Duodenal mucosa (tissue), 2 donors: ENCODE results near the gene IQGAP3.
"Not testable (repeated sequence)": the region's sequence is repeated elsewhere in the genome, so short reads cannot be mapped to it uniquely, and the experiment has no call there.

Experiments
- H3K27ac ChIP-seq: one replicate; pipeline ENCODE4 v1.7.0; 2013; ENCODE audit warnings: low read depth, low read length
- H3K27me3 ChIP-seq, 2 donors: one replicate each; pipeline ENCODE4 v1.7.0; 2013; ENCODE audit warnings: low read length in 2 of 2, control low read depth in 1 of 2; ENCODE audit not compliant: insufficient read depth in 2 of 2, control insufficient read depth in 1 of 2
- H3K36me3 ChIP-seq, 2 donors: one replicate each; pipeline ENCODE4 v1.7.0; 2013; ENCODE audit warnings: low read length in 2 of 2, control low read depth in 1 of 2; ENCODE audit not compliant: insufficient read depth in 2 of 2, control insufficient read depth in 1 of 2
- H3K4me1 ChIP-seq, 2 donors: one replicate each; pipeline ENCODE4 v1.7.0; 2013; ENCODE audit warnings: low read length in 2 of 2, control low read depth in 1 of 2; ENCODE audit not compliant: insufficient read depth in 2 of 2, control insufficient read depth in 1 of 2
- H3K4me3 ChIP-seq, 2 donors: one replicate each; pipeline ENCODE4 v1.7.0; 2013; ENCODE audit warnings: low read length in 2 of 2, low read depth in 1 of 2
- H3K9ac ChIP-seq, 2 donors: one replicate each; pipeline ENCODE4 v1.7.0; 2013; ENCODE audit warnings: low read length in 2 of 2, low read depth in 1 of 2
- H3K9me3 ChIP-seq, 2 donors: one replicate each; pipeline ENCODE4 v1.7.0; 2013; ENCODE audit warnings: low read length in 2 of 2, control low read depth in 1 of 2; ENCODE audit not compliant: control insufficient read depth in 1 of 2

The IQGAP3 gene

DNA sequence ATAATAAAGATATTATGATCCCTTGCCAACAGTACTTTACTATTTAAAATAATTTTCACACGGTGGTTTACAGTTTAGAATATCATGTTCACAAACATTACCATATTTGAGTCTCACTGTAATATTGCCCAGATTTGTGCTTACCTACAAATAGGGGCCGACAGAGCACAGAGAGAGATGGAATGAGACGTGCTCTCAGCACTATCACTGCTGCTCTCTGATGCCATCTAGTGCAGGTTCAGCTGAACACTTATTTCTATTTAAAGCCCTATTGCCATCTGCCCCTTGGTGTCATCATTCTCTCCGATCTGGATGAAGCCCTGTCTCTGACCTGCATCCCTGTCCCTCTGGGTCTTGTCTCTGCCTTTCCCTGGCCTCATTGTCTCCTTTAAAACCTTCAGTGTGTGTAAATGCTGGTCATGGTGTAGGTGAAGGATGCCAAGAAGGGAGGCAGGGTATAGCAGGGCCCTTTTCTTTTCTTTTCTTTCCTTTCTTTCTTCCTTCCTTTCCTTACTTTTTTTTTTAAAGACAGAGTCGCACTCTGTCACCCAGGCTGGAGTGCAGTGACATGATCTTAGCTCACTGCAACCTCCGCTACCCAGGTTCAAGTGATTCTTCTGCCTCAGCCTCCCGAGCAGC lies 35.8 kb upstream of the IQGAP3 start:
- Histone ChIP-seq H3K9ac (no peak overlapping the region), H3K9me3 (no peaks in the 10 kb centered on the region)

DNA sequence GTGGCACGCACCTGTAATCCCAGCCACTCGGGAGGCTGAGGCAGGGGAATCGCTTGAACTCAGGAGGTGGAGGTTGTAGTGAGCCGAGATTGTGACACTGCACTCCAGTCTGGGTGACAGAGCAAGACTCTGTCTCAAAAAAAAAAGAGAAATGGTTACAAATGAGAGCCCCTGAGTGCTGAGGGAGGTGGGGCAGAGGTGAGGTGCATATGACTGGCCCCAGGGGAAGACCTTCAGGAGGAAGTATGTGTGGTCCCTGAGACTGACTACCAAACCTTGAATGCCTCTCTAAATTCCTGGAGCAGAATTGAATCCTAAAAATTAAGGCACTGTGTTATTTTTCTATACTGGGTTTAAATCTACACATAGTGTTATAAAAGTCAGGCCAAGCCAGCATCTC lies 35.0 kb upstream of the IQGAP3 start:
- H3K9ac ChIP-seq, H3K27ac ChIP-seq, H3K36me3 ChIP-seq, H3K4me3 ChIP-seq, H3K4me1 ChIP-seq, H3K27me3 ChIP-seq, H3K9me3 ChIP-seq: not testable (repeated sequence)

More for the DNA sequence above, 35.8 kb upstream of the IQGAP3 start:
- Histone ChIP-seq H3K4me3 (no peak overlapping the region), H3K27me3 (no peaks in the 10 kb centered on the region), H3K4me1 (peaks cover 5 to 10% of the 10 kb centered on the region in 2 donors), H3K36me3 (no peaks in the 10 kb centered on the region), H3K27ac (no peak overlapping the region)

DNA sequence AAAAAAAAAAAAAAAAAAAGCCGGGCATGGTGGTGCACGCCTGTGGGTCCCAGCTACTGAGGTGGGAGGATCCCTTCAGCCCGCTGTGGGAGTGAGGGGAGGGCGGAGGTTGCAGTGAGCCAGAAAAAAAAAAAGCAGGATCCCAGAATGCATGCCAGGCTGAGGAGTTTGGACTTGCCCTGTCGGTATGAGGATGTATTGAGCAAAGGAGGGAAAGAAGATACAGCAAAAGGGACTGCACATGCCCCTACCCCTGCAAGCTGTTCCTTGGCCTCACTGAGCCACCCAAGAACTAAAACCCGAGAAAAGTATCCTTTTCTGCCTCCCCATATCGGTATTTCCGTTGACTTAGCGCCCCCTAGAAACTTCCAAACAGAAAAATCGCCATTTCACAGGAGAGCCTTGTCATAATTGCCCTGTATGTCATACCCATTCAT lies 30.2 kb upstream of the IQGAP3 start:
- Histone ChIP-seq H3K9me3 (no peaks in the 10 kb centered on the region), H3K27me3 (no peaks in the 10 kb centered on the region), H3K4me1 (peaks cover 14 to 18% of the 10 kb centered on the region in 2 donors), H3K36me3 (peaks cover 7 to 8% of the 10 kb centered on the region in 2 donors), H3K4me3 (no peak overlapping the region), H3K27ac (no peak overlapping the region), H3K9ac (no peak overlapping the region)

- Histone ChIP-seq H3K4me1 (peaks cover 14 to 18% of the 10 kb centered on the region in 2 donors), H3K4me3 (peak overlapping the region; percentile 85 to 98)
Observed at GRCh38 chr1:156601892-156602291, 29.5 kb upstream of the IQGAP3 start.

GRCh38 chr1:156601122-156601830 lies 28.9 kb upstream of the IQGAP3 start, which contains the start of gene GPATCH4:
GPATCH4 (minus strand) TSS chr1:156601479.
- Histone ChIP-seq H3K9me3 (no peaks in the 10 kb centered on the region), H3K9ac (peak within 1 kb of the TSS; percentile 79 to 89), H3K4me1 (peaks cover 14 to 18% of the 10 kb centered on the region in 2 donors), H3K27ac (peak within 1 kb of the TSS; percentile 11), H3K36me3 (peaks cover 7 to 21% of the 10 kb centered on the region in 2 donors), H3K4me3 (peak within 1 kb of the TSS; percentile 85 to 98), H3K27me3 (no peaks in the 10 kb centered on the region)

More at GRCh38 chr1:156601892-156602291, 29.5 kb upstream of the IQGAP3 start:
- peak overlapping the region; percentile 79 to 89 for H3K9ac ChIP-seq
- H3K9me3 ChIP-seq, result no peaks in the 10 kb centered on the region
- H3K36me3 ChIP-seq, result peaks cover 7 to 15% of the 10 kb centered on the region in 2 donors
- H3K27ac ChIP-seq, result no peak overlapping the region
- no peaks in the 10 kb centered on the region for H3K27me3 ChIP-seq

- peaks cover 7 to 27% of the 10 kb centered on the region in 2 donors for H3K36me3 ChIP-seq
- no peaks in the 10 kb centered on the region for H3K9me3 ChIP-seq
- peak overlapping the region; percentile 85 to 98 for H3K4me3 ChIP-seq
- H3K9ac ChIP-seq, result peak overlapping the region; percentile 79 to 89
- H3K27me3 ChIP-seq, result no peaks in the 10 kb centered on the region
- no peak overlapping the region for H3K27ac ChIP-seq
- peaks cover 14 to 18% of the 10 kb centered on the region in 2 donors for H3K4me1 ChIP-seq
Observed at GRCh38 chr1:156600733-156601121, 28.4 kb upstream of the IQGAP3 start.

DNA sequence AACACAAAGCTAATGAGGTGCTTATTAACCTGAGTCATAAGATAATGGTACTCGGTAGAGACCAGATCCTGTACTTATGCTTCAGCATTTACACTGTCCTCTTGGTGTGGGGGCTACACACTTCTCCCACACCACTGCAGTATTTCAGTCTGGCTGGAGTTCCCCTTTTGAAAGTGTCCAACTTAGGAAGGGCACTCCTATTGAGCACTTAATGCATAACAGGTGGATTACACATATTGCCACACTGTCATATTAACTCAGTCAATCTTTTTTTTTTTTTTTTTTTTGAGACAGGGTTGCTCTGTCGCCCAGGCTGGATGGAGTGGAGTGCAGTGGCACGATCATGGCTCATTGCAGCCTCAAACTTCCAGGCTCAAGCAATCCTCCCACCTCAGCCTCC lies 27.4 kb upstream of the IQGAP3 start:
- H3K36me3 ChIP-seq, result peaks cover 9 to 36% of the 10 kb centered on the region in 2 donors

DNA sequence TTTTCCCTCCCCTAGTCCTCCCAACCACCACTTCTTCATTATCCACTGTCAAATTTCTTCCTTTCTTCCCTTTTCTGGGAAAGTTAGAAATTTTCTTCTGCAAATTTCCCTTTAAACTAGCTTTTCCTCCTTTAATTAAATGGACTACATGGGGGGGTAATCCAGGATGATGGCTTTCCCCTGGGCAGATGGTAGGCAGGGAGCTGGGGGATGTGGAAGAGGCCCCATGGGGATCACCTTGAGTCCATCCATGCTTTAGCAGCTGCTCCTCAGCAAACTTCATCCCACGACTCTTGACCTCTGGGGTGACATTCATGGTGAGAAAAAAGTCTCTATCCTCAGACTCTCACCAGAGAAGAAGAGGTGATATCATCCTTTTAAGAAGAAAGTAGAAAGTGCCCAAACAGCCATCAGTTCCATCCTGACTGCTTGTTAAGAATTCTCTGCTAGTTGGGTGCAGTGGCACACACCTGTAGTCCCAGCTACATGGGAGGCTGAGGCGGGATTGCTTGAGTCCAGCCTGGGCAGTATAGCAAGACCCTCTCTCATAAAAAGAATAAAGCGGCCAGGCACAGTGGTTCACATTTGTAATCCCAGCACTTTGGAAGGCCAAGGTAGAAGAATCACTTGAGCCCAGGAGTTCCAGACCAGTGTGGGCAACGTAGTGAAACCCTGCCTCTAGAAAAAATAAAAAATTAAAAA lies 26.5 kb upstream of the IQGAP3 start:
- Histone ChIP-seq H3K27me3 (no peaks in the 10 kb centered on the region), H3K4me3 (no peak overlapping the region), H3K9ac (no peak overlapping the region), H3K4me1 (peaks cover 14 to 18% of the 10 kb centered on the region in 2 donors), H3K9me3 (no peaks in the 10 kb centered on the region), H3K27ac (no peak overlapping the region), H3K36me3 (peaks cover 14 to 45% of the 10 kb centered on the region in 2 donors)

More for the DNA sequence above, 27.4 kb upstream of the IQGAP3 start:
- Histone ChIP-seq H3K4me3 (no peak overlapping the region), H3K4me1 (peaks cover 14 to 18% of the 10 kb centered on the region in 2 donors), H3K27ac (no peak overlapping the region), H3K9ac (no peak overlapping the region), H3K9me3 (no peaks in the 10 kb centered on the region), H3K27me3 (no peaks in the 10 kb centered on the region)

DNA sequence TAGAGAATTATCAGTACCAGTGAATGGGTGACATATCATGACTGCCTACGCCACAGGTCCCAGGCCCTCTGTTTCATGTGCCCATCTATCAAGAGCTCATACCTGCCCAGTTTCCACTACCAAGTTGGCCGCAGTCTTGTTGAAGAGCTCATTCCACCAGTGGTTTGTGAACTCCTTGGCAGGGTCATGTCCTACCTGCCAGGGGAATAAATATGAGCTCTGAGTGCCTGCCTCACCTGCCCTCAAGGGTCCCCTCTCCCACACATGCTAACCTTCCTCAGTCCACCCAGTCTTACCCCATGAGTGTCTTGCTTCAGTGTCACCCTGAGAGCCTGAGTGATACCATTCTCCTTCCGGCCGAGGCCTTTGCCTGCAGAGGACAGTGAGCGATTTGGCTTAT lies 25.8 kb upstream of the IQGAP3 start:
- Histone ChIP-seq H3K36me3 (peaks cover 14 to 53% of the 10 kb centered on the region in 2 donors), H3K27me3 (no peaks in the 10 kb centered on the region), H3K27ac (no peak overlapping the region)

GRCh38 chr1:156596426-156596825 lies 24.1 kb upstream of the IQGAP3 start:
- no peaks in the 10 kb centered on the region for H3K27me3 ChIP-seq
- H3K9ac ChIP-seq, result no peak overlapping the region
- H3K27ac ChIP-seq, result no peak overlapping the region
- no peaks in the 10 kb centered on the region for H3K9me3 ChIP-seq
- no peak overlapping the region for H3K4me3 ChIP-seq
- peaks cover 19 to 22% of the 10 kb centered on the region in 2 donors for H3K4me1 ChIP-seq
- H3K36me3 ChIP-seq, result peaks cover 14 to 54% of the 10 kb centered on the region in 2 donors

More for the DNA sequence above, 25.8 kb upstream of the IQGAP3 start:
- Histone ChIP-seq H3K9me3 (no peaks in the 10 kb centered on the region), H3K9ac (no peak overlapping the region), H3K4me1 (peaks cover 14 to 18% of the 10 kb centered on the region in 2 donors), H3K4me3 (no peak overlapping the region)
